HG03095 (cell line): Measurements from ENCODE around the gene MICB.
"Not testable (repeated sequence)": the region's sequence is repeated elsewhere in the genome, so short reads cannot be mapped to it uniquely, and the experiment has no call there.

Experiments
- ATAC-seq: cut with Tn5 transposase; IDR thresholded peaks from one replicate; pipeline ENCODE4 v1.9.1; 2021; ENCODE audit warnings: moderate library complexity; ENCODE audit not compliant: unreplicated experiment

The MICB gene

GRCh38 chr6:31497531-31498476 lies at the start of gene MICB:
Gene MICB, plus strand, starts transcription at chr6:31498145. Its CDS starts 49 bp downstream, at chr6:31498194.
- peak; percentile 42 for ATAC-seq

GRCh38 chr6:31450751-31451150 lies 47.2 kb upstream of the MICB start:
- ATAC-seq, result no peak

- no peak for ATAC-seq
Measured at GRCh38 chr6:31452859-31453258, 45.1 kb upstream of the MICB start.

GRCh38 chr6:31453259-31453658 lies 44.7 kb upstream of the MICB start:
- no peak for ATAC-seq

GRCh38 chr6:31459864-31460263 lies 38.1 kb upstream of the MICB start:
- ATAC-seq, result not testable (repeated sequence)

GRCh38 chr6:31460361-31461025 lies 37.5 kb upstream of the MICB start:
- ATAC-seq, result no peak

- no peak for ATAC-seq
Measured at GRCh38 chr6:31462026-31462963, 35.6 kb upstream of the MICB start.

GRCh38 chr6:31462964-31463870 lies 34.7 kb upstream of the MICB start:
- ATAC-seq, result peak; percentile 85

- no peak for ATAC-seq
Measured at GRCh38 chr6:31464252-31465184, 33.4 kb upstream of the MICB start.

- ATAC-seq, result no peak
Measured at GRCh38 chr6:31465185-31465536, 32.8 kb upstream of the MICB start.

- no peak for ATAC-seq
Measured at GRCh38 chr6:31465718-31466117, 32.2 kb upstream of the MICB start.

- no peak for ATAC-seq
Measured at GRCh38 chr6:31466466-31466865, 31.5 kb upstream of the MICB start.

GRCh38 chr6:31467151-31467550 lies 30.8 kb upstream of the MICB start:
- no peak for ATAC-seq

- ATAC-seq, result no peak
Measured at GRCh38 chr6:31468311-31468710, 29.6 kb upstream of the MICB start.

- ATAC-seq, result no peak
Measured at GRCh38 chr6:31470801-31471200, 27.1 kb upstream of the MICB start.

GRCh38 chr6:31471711-31472110 lies 26.2 kb upstream of the MICB start:
- ATAC-seq, result no peak

- ATAC-seq, result no peak
Measured at GRCh38 chr6:31472259-31472658, 25.7 kb upstream of the MICB start.

GRCh38 chr6:31473244-31473643 lies 24.7 kb upstream of the MICB start:
- no peak for ATAC-seq
